Esophagus squamous epithelium (tissue), 5 donors: ENCODE results near the gene CCDC82. TPM values are rescaled to one million over a fixed set of nuclear protein-coding genes. Genes with fewer than 3 reads are reported as not detected.

Source experiments
- DNase-seq: peaks from one replicate; lab custom pipeline; 2025; lab: John Stamatoyannopoulos, UW
- H3K27ac ChIP-seq, 4 donors: fragments of 200-600 bp; sonication (generic); one replicate each; pipeline ENCODE4 v1.5.1; 2016 to 2019; ENCODE audit warnings: mild to moderate bottlenecking in 1 of 4
- H3K27me3 ChIP-seq, 4 donors: fragments of 200-600 bp; sonication (generic); 1 replicate in 3 of 4; 2 replicates in 1 of 4; pipeline versions ENCODE4 v1.5.1 to v1.6.0; 2017 to 2021; ENCODE audit warnings: antibody characterized with exemption in 1 of 4
- H3K36me3 ChIP-seq, 3 donors: fragments of 200-600 bp; sonication (generic); one replicate each; pipeline ENCODE4 v1.5.1; 2016 to 2019
- H3K4me1 ChIP-seq, 3 donors: fragments of 200-600 bp; sonication (generic); one replicate each; pipeline ENCODE4 v1.5.1; 2017 to 2019
- H3K4me3 ChIP-seq, 4 donors: fragments of 200-600 bp; sonication (generic); 1 replicate in 3 of 4; 2 replicates in 1 of 4; pipeline ENCODE4 v1.5.1; 2016 to 2019; ENCODE audit warnings: mild to moderate bottlenecking in 2 of 4, moderate library complexity in 1 of 4
- H3K9me3 ChIP-seq, 3 donors: fragments of 200-600 bp; sonication (generic); one replicate each; pipeline ENCODE4 v1.5.1; 2016 to 2019
- POLR2A ChIP-seq, 4 donors: fragments of 450-650 bp; IDR thresholded peaks; one replicate each; pipeline ENCODE4 v1.6.1; 2017; ENCODE audit warnings: antibody characterized with exemption in 4 of 4, mild to moderate bottlenecking in 4 of 4, moderate library complexity in 3 of 4
- WGBS, 2 donors: methylation state at CpG; one replicate each; pipeline ENCODE4 v1.1.5; 2018; 5-methylcytosine and 5-hydroxymethylcytosine counted together
- intact Hi-C: fragments of 100-400 bp; cut with DNase I; formaldehyde crosslinking; loops from one replicate; pipeline ENCODE4 v1.15.0; 2022
- total RNA-seq, 4 donors: library from RNA; depleted of rRNA; stranded (reverse); fragments of >200 nt; gene quantifications; one replicate each; pipeline ENCODE4 v1.1.0, GENCODE V29; 2016
- TF ChIP-seq, protein P1 (sequence below), 6 experiments: fragments of 450-650 bp in 4 of 6; fragments of 200-600 bp in 2 of 6; sonication (generic) in 2 of 6; IDR thresholded peaks; one replicate each; pipeline ENCODE4 v1.5.1; 2016 to 2019; ENCODE audit warnings: antibody characterized with exemption in 6 of 6, mild to moderate bottlenecking in 4 of 6, moderate library complexity in 4 of 6
- donor health status: DM: yes; HTN: yes; CAD: no.

CCDC82 gene
- total RNA-seq, 4 donors from 2014 or later = 8.8 to 18.7 (median 10.0) TPM

DNA sequence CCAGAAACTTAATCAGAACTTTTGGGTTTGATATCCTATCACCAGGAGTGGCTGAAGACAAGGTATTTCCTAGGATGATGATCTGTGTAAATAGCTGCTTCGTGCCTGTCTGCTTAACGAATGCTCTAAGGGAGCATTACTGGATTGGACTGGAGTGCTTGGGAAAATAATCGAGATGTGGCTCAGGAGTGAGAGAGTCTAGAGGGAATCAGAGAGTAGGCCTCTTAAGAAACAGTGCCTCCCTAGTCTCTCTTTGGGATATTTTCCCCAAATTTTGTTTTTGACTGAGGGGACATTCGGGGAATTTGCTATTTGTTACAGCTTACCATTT, 49.2 kb downstream of the CCDC82 start:
- intact Hi-C loops = no loop called here
- H3K27ac ChIP-seq = peak overlapping the region; percentile 72 to 93 (median 85)
- TF ChIP-seq, protein P1, sequence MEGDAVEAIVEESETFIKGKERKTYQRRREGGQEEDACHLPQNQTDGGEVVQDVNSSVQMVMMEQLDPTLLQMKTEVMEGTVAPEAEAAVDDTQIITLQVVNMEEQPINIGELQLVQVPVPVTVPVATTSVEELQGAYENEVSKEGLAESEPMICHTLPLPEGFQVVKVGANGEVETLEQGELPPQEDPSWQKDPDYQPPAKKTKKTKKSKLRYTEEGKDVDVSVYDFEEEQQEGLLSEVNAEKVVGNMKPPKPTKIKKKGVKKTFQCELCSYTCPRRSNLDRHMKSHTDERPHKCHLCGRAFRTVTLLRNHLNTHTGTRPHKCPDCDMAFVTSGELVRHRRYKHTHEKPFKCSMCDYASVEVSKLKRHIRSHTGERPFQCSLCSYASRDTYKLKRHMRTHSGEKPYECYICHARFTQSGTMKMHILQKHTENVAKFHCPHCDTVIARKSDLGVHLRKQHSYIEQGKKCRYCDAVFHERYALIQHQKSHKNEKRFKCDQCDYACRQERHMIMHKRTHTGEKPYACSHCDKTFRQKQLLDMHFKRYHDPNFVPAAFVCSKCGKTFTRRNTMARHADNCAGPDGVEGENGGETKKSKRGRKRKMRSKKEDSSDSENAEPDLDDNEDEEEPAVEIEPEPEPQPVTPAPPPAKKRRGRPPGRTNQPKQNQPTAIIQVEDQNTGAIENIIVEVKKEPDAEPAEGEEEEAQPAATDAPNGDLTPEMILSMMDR (IDR thresholded peaks at IDR 0.05) = no peak
- no peak for TF ChIP-seq POLR2A (IDR thresholded peaks at IDR 0.05)
- H3K4me3 ChIP-seq = peak overlapping the region in 3 of 4 donors; percentile 74 to 91 (median 85)
- H3K36me3 ChIP-seq = peaks cover 0 to 3% (median 0%) of the 10 kb centered on the region in 3 donors
- H3K4me1 ChIP-seq = peaks cover 37 to 72% (median 40%) of the 10 kb centered on the region in 3 donors
- no peaks in the 10 kb centered on the region for H3K27me3 ChIP-seq
- WGBS, 2 donors = 63 to 75% methylated on average over 4 of the region's 4 CpGs
- H3K9me3 ChIP-seq = no peaks in the 10 kb centered on the region
- DNase-seq = no peak

- intact Hi-C loops = loop anchor here (10.0 kb wide), 1 partner anchor 85 kb away; no protein-coding TSS in a partner anchor
- WGBS, 2 donors = 55 to 72% methylated on average over 6 of the region's 7 CpGs
These were observed 49.8 kb downstream of the CCDC82 start for GRCh38 chr11:96339706-96340554.

GRCh38 chr11:96338910-96339705, 50.6 kb downstream of the CCDC82 start:
- intact Hi-C loops = loop anchor here (10.0 kb wide), 1 partner anchor 84 kb away; no protein-coding TSS in a partner anchor

More at GRCh38 chr11:96339706-96340554, 49.8 kb downstream of the CCDC82 start:
- Histone ChIP-seq H3K27me3 (no peaks in the 10 kb centered on the region), H3K27ac (peak overlapping the region; percentile 72 to 93 (median 85)), H3K36me3 (peaks cover 0 to 7% (median 0%) of the 10 kb centered on the region in 3 donors), H3K4me3 (peak overlapping the region in 3 of 4 donors; percentile 74 to 91 (median 85)), H3K9me3 (no peaks in the 10 kb centered on the region), H3K4me1 (peaks cover 37 to 74% (median 40%) of the 10 kb centered on the region in 3 donors)
- no peak for TF ChIP-seq POLR2A (IDR thresholded peaks at IDR 0.05)
- TF ChIP-seq, protein P1 (IDR thresholded peaks at IDR 0.05) = peak in 1 of 6 experiments; percentile 3
- no peak for DNase-seq

DNA sequence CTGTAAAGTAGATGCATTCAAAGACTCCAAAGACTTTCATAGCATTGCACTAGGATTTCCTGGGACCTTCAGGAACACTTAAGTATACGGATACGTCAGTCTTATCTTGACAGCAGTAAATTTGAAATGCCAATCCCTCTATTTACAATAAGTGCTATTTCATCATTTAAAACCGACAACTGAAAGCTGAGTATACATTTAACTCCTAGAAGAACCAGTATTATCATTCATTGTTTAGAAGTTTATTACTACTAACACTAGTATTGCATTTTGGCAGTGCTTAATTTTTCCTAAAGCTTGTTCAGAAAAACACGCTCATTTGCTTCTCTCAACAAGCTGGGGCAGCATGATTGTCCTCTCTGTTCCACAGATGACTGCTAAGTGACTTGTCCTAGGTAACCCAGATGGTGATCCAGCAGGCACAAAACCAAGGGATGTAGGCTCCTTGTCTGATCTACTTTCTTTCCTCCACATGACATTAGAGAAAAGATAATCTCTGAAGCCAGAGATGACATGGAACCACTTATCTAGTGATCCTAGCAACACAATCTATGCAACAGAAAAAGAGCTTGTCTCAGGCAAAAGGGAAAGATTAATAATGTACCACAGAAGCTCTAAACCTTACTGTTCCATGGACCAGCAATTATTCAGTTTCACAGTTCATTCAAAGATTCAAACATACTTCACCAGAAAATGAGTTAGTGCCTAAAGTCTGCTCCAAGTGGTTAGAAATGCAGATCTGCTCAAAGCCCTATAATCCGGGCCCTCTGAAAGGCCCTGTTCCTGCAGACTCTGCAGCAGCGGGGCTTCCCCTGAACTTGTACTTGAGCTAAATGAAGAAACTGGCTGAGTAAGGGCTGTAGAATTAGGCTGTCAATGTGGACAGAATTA, 51.9 kb downstream of the CCDC82 start:
- peak overlapping the region; percentile 5 to 93 (median 85) for H3K27ac ChIP-seq
- H3K4me1 ChIP-seq = peaks cover 34 to 79% (median 34%) of the 10 kb centered on the region in 3 donors
- peak overlapping the region in 1 of 4 donors; percentile 91 for H3K4me3 ChIP-seq
- TF ChIP-seq, protein P1 (IDR thresholded peaks at IDR 0.05) = no peak
- TF ChIP-seq POLR2A (IDR thresholded peaks at IDR 0.05) = no peak
- no peak for DNase-seq
- peaks cover 0 to 12% (median 0%) of the 10 kb centered on the region in 3 donors for H3K36me3 ChIP-seq
- intact Hi-C loops = loop anchor here (10.0 kb wide), 1 partner anchor 83 kb away; no protein-coding TSS in a partner anchor
- no peaks in the 10 kb centered on the region for H3K9me3 ChIP-seq
- 47 to 48% methylated on average over 6 of the region's 6 CpGs for WGBS, 2 donors
- H3K27me3 ChIP-seq = no peaks in the 10 kb centered on the region

More at GRCh38 chr11:96338910-96339705, 50.6 kb downstream of the CCDC82 start:
- H3K9me3 ChIP-seq = no peaks in the 10 kb centered on the region
- no peak for DNase-seq
- peaks cover 0 to 12% (median 0%) of the 10 kb centered on the region in 3 donors for H3K36me3 ChIP-seq
- H3K4me3 ChIP-seq = peak overlapping the region; percentile 6 to 91 (median 80)
- H3K4me1 ChIP-seq = peaks cover 37 to 74% (median 40%) of the 10 kb centered on the region in 3 donors
- TF ChIP-seq, protein P1 (IDR thresholded peaks at IDR 0.05) = peak in 1 of 6 experiments; percentile 8
- no peak for TF ChIP-seq POLR2A (IDR thresholded peaks at IDR 0.05)
- H3K27ac ChIP-seq = peak overlapping the region; percentile 72 to 93 (median 85)
- H3K27me3 ChIP-seq = no peaks in the 10 kb centered on the region
- 24 to 45% methylated on average over 13 of the region's 13 CpGs for WGBS, 2 donors
